ENCODE measurements around the gene DLST.

Gene DLST

GRCh38 chr14:74915826-74916225 is 34.1 kb downstream of the DLST start:
- no peak for TF ChIP-seq CTCF (IDR thresholded peaks at IDR 0.05; ENCODE audit: control extremely low read depth, extremely low read depth, low read depth, missing control alignments)
- no peak for DNase-seq (ENCODE audit: extremely low spot score)
- ChIA-PET POLR2A (no interaction called here), CTCF (interaction anchor here (0.7 to 2.8 kb wide), 5 partner anchors 9 to 388 kb away, joined by 3 to 33 read pairs (median 5); no protein-coding TSS in a partner anchor)

GRCh38 chr14:74917178-74917543 is 35.4 kb downstream of the DLST start:
- no peak for DNase-seq (ENCODE audit: extremely low spot score)
- no peak for TF ChIP-seq CTCF (IDR thresholded peaks at IDR 0.05; ENCODE audit: control extremely low read depth, extremely low read depth, low read depth, missing control alignments)
- ChIA-PET POLR2A (no interaction called here), CTCF (interaction anchor here (1.0 to 2.8 kb wide), 8 partner anchors 11 to 562 kb away, joined by 3 to 33 read pairs (median 4); no protein-coding TSS in a partner anchor)

GRCh38 chr14:74917646-74918081 is 35.9 kb downstream of the DLST start:
- CTCF ChIA-PET = interaction anchor here (1.0 to 2.8 kb wide), 8 partner anchors 11 to 562 kb away, joined by 3 to 33 read pairs (median 4); no protein-coding TSS in a partner anchor
- POLR2A ChIA-PET = no interaction called here
- TF ChIP-seq CTCF (IDR thresholded peaks at IDR 0.05; ENCODE audit: control extremely low read depth, extremely low read depth, low read depth, missing control alignments) = no peak
- DNase-seq (ENCODE audit: extremely low spot score) = no peak

GRCh38 chr14:74918380-74918779 is 36.7 kb downstream of the DLST start:
- no peak for TF ChIP-seq CTCF (IDR thresholded peaks at IDR 0.05; ENCODE audit: control extremely low read depth, extremely low read depth, low read depth, missing control alignments)
- ChIA-PET CTCF (interaction anchor here (1.3 to 2.8 kb wide), 4 partner anchors 12 to 58 kb away, joined by 3 to 33 read pairs (median 10); no protein-coding TSS in a partner anchor), POLR2A (no interaction called here)
- DNase-seq (ENCODE audit: extremely low spot score) = no peak

- CTCF ChIA-PET = interaction anchor here (1.2 to 8.4 kb wide), 3 partner anchors 13 to 311 kb away, joined by 3 to 81 read pairs (median 3); no protein-coding TSS in a partner anchor
- POLR2A ChIA-PET = no interaction called here
- TF ChIP-seq CTCF (IDR thresholded peaks at IDR 0.05; ENCODE audit: control extremely low read depth, extremely low read depth, low read depth, missing control alignments) = no peak
- no peak for DNase-seq (ENCODE audit: extremely low spot score)
Observed at GRCh38 chr14:74919421-74920165, 37.9 kb downstream of the DLST start.

GRCh38 chr14:74920281-74920680 is 38.6 kb downstream of the DLST start:
- CTCF ChIA-PET = interaction anchor here (0.7 to 8.4 kb wide), 6 partner anchors 11 to 311 kb away, joined by 3 to 81 read pairs (median 4); no protein-coding TSS in a partner anchor
- POLR2A ChIA-PET = no interaction called here
- DNase-seq (ENCODE audit: extremely low spot score) = no peak
- TF ChIP-seq CTCF (IDR thresholded peaks at IDR 0.05; ENCODE audit: control extremely low read depth, extremely low read depth, low read depth, missing control alignments) = no peak

All from GM10248 (cell line).